Kidney (tissue), 14 donors: ENCODE results near the gene CEP72. TPM values are rescaled to one million over a fixed set of nuclear protein-coding genes. Genes with fewer than 3 reads are reported as not detected.
"Not testable (repeated sequence)": the region's sequence is repeated elsewhere in the genome, so short reads cannot be mapped to it uniquely, and the experiment has no call there.

ENCODE experiments used
- DNase-seq, 5 donors: peaks; one replicate each; pipeline ENCODE4 v3.0.0-alpha.2; 2013 to 2020
- FAIRE-seq: peaks from 2 replicates; lab custom pipeline; 2012; peaks lifted over from hg19 to GRCh38; lab: Jason Lieb, UNC
- H3K27ac ChIP-seq, 2 donors: one replicate each; pipeline ENCODE4 v1.7.0; 2013; ENCODE audit warnings: low read depth in 2 of 2, low read length in 2 of 2, inconsistent platforms in 1 of 2
- H3K27me3 ChIP-seq: one replicate; pipeline ENCODE4 v1.7.1; 2013; ENCODE audit warnings: low read length, inconsistent platforms; ENCODE audit not compliant: control insufficient read depth, insufficient read depth
- H3K36me3 ChIP-seq, 3 donors: one replicate each; pipeline versions ENCODE4 v1.7.0 to v1.7.1; 2013; ENCODE audit warnings: low read length in 3 of 3, control low read depth in 1 of 3, inconsistent platforms in 1 of 3; ENCODE audit not compliant: insufficient read depth in 3 of 3, control insufficient read depth in 2 of 3
- H3K4me1 ChIP-seq, 3 donors: one replicate each; pipeline versions ENCODE4 v1.7.0 to v1.7.1; 2013; ENCODE audit warnings: low read length in 3 of 3, inconsistent platforms in 1 of 3, low read depth in 1 of 3; ENCODE audit not compliant: control insufficient read depth in 2 of 3, insufficient read depth in 2 of 3
- H3K4me3 ChIP-seq, 3 donors: one replicate each; pipeline versions ENCODE4 v1.7.0 to v1.8.1; 2013; ENCODE audit warnings: low read length in 3 of 3, control low read depth in 1 of 3, inconsistent platforms in 1 of 3
- H3K9ac ChIP-seq, 3 donors: one replicate each; pipeline versions ENCODE4 v1.7.0 to v1.7.1; 2013; ENCODE audit warnings: low read length in 3 of 3, control low read depth in 1 of 3, inconsistent platforms in 1 of 3
- H3K9me3 ChIP-seq, 3 donors: one replicate each; pipeline versions ENCODE4 v1.7.0 to v1.7.1; 2013; ENCODE audit warnings: low read length in 3 of 3, control low read depth in 1 of 3, inconsistent platforms in 1 of 3; ENCODE audit not compliant: control insufficient read depth in 2 of 3, insufficient read depth in 1 of 3
- intact Hi-C: fragments of 100-400 bp; cut with DNase I; formaldehyde crosslinking; loops from one replicate; pipeline ENCODE4 v1.11.1; 2022
- polyA plus RNA-seq: library from polyadenylated mRNA; stranded (reverse); fragments of 350-450 nt; fragmentation: Illumina TruSeq; extraction: RNeasy Lipid Tissue Mini Kit (QIAGEN cat#74804); gene quantifications from one replicate; pipeline ENCODE4 v1.2.3, GENCODE V29; 2014; ENCODE audit warnings: low read depth, low replicate concordance; ENCODE audit not compliant: insufficient read depth
- total RNA-seq: library from RNA; stranded (reverse); fragmentation: NEBNext Ultra II Directional; extraction: Animal tissue kit (Norgen Biotek cat#: 25700); gene quantifications from one replicate; pipeline ENCODE4 v1.2.1, GENCODE V29; 2021
- TF ChIP-seq, protein P1 (sequence below): IDR thresholded peaks from 3 replicates; pipeline ENCODE4 v1.5.1; 2012; ENCODE audit warnings: mild to moderate bottlenecking, moderate library complexity, borderline replicate concordance; ENCODE audit not compliant: insufficient read depth; ENCODE audit errors: extremely low read depth
- donor health status: control.
- donor health status: control.
- donor health status: control.
- donor health status: control.
- donor health status: control.
- donor health status: DM: yes; HTN: yes; CAD: no.
- donor health status: Normal renal cell carcinoma (clear cell type).

The CEP72 gene
- total and polyA plus RNA-seq, 2 donors from 2014 or later: 1.1 to 7.8 TPM

DNA sequence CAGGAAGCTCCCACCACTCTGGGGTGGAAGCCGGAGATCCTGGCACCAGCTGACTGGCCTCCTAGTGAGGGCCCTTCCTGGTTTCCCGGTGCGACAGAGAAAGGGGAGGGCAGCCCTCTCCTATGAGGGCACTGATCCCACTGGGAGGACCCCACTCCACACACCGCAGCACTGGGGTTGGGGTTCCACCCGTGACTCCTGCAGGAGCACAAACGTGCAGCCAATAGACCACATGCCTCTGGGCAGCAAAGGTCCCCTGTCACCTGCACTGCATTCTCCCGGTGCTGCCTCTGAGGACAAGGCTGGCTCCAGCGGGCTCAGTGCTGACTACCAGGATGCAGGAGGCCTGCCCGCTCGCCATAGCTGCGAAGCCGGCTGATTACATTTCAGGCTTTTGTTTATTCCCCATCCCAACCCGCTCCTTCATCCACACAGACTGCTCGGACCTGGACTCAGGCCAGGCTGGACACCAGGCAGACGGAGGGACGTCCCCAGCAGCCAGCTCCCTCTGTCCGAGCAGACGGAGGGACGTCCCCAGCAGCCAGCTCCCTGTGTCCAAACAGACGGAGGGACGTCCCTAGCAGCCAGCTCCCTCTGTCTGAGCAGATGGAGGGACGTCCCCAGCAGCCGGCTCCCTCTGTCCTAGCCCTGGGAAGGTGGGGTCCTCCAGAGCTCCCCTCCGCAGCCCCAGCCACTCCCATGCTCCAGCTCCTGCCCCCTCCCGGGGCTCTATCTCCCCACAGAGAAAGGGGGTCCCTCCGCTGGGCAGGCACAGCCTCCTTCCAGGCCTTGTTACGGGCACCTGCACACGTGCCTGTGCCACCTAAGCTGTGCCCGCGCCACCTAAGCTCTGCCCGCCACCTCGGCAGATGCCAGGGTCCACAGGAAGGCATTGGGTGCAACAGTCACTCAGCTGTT is 8.8 kb upstream of the CEP72 start:
- intact Hi-C loops: no loop called here
- no peaks in the 10 kb centered on the region for H3K27me3 ChIP-seq
- no peak for FAIRE-seq

GRCh38 chr5:604391-604831 is 7.7 kb upstream of the CEP72 start:
- no peaks in the 10 kb centered on the region for H3K36me3 ChIP-seq
- DNase-seq (peak in 1 of 5 donors; percentile 29), FAIRE-seq (no peak)
- intact Hi-C loops: no loop called here
- no peaks in the 10 kb centered on the region for H3K9me3 ChIP-seq
- H3K27me3 ChIP-seq: no peaks in the 10 kb centered on the region
- no peak overlapping the region for H3K27ac ChIP-seq
- H3K4me3 ChIP-seq: no peak overlapping the region
- no peak overlapping the region for H3K9ac ChIP-seq
- TF ChIP-seq, protein P1, sequence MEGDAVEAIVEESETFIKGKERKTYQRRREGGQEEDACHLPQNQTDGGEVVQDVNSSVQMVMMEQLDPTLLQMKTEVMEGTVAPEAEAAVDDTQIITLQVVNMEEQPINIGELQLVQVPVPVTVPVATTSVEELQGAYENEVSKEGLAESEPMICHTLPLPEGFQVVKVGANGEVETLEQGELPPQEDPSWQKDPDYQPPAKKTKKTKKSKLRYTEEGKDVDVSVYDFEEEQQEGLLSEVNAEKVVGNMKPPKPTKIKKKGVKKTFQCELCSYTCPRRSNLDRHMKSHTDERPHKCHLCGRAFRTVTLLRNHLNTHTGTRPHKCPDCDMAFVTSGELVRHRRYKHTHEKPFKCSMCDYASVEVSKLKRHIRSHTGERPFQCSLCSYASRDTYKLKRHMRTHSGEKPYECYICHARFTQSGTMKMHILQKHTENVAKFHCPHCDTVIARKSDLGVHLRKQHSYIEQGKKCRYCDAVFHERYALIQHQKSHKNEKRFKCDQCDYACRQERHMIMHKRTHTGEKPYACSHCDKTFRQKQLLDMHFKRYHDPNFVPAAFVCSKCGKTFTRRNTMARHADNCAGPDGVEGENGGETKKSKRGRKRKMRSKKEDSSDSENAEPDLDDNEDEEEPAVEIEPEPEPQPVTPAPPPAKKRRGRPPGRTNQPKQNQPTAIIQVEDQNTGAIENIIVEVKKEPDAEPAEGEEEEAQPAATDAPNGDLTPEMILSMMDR: no peak
- no peaks in the 10 kb centered on the region for H3K4me1 ChIP-seq

More for the DNA sequence above, 8.8 kb upstream of the CEP72 start:
- Histone ChIP-seq H3K9me3 (no peaks in the 10 kb centered on the region), H3K4me1 (no peaks in the 10 kb centered on the region), H3K27ac (no peak overlapping the region), H3K4me3 (no peak overlapping the region), H3K9ac (no peak overlapping the region), H3K36me3 (no peaks in the 10 kb centered on the region)
- TF ChIP-seq, protein P1: no peak
- peak in 1 of 5 donors; percentile 22 for DNase-seq

DNA sequence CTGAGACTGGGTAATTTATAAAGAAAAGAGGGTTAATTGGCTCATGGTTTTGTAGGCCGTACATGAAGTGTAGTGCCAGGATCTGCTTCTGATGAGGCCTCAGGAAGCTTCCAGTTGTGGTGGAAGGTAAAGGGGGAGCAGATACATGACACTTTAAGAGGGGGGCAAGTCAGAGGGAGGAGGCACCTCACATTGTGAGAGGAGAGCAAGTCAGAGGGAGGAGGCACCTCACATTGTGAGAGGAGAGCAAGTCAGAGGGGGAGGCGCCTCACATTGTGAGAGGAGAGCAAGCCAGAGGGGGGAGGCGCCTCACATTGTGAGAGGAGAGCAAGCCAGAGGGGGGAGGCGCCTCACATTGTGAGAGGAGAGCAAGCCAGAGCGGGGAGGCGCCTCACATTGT is 7.0 kb upstream of the CEP72 start:
- FAIRE-seq, H3K4me3 ChIP-seq, H3K27me3 ChIP-seq, intact Hi-C loops, H3K27ac ChIP-seq, DNase-seq, H3K9ac ChIP-seq, H3K9me3 ChIP-seq, H3K4me1 ChIP-seq, H3K36me3 ChIP-seq: not testable (repeated sequence)

DNA sequence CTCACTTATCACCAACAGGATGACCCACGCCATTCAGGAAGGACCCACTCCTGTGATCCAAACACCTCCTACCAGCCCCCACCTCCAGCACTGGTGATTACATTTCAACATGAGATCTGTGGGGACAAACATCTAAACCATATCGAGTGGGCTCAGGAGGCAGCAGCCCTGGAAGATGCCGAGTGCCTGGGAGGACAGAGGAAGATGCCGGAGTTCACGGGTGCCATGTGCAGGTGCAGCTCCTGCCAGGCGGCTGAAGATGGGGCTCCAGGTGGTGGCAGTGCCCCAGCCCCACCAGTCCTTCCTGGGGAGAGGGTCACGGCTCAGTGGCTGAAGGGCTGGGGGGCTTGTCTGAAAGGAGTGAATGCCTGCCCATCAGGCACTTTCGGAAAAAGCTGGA is 6.1 kb upstream of the CEP72 start:
- TF ChIP-seq, protein P1: no peak
- Histone ChIP-seq H3K4me3 (no peak overlapping the region), H3K36me3 (no peaks in the 10 kb centered on the region), H3K9me3 (no peaks in the 10 kb centered on the region), H3K27me3 (no peaks in the 10 kb centered on the region), H3K9ac (no peak overlapping the region), H3K4me1 (peaks cover 0 to under 1% (median 0%) of the 10 kb centered on the region in 3 donors), H3K27ac (no peak overlapping the region)
- FAIRE-seq (no peak), DNase-seq (peak in 1 of 5 donors; percentile 23)
- intact Hi-C loops: no loop called here
